Endothelial cell of umbilical vein (primary cell): ENCODE data around the gene CDKN2D. TPM values are rescaled to one million over a fixed set of nuclear protein-coding genes. Genes with fewer than 3 reads are reported as not detected.

ENCODE experiments used
- BruUV-seq: library from RNA; stranded (reverse); fragments of 400-500 nt; replicated peaks from 2 replicates; lab custom pipeline; 2021; lab: Mats Ljungman, UMichigan
- CTCF ChIA-PET: fragments of 300-600, 350-600 bp; sonication (Branson Sonifier 250); formaldehyde crosslinking; loops from one replicate; lab custom pipeline; 2021; ENCODE audit warnings: antibody characterized with exemption, inconsistent platforms; lab: Charles Lee
- POLR2A ChIA-PET: fragments of 300-600, 350-600 bp; sonication (Branson Sonifier 250); formaldehyde crosslinking; loops from one replicate; lab custom pipeline; 2021; ENCODE audit warnings: antibody characterized with exemption, inconsistent platforms; lab: Charles Lee
- DNase-seq: peaks from one replicate; pipeline ENCODE4 v3.0.0-alpha.2; 2011; ENCODE audit warnings: low read depth, low spot score
- FAIRE-seq: peaks from 2 replicates; lab custom pipeline; 2011; peaks lifted over from hg19 to GRCh38; lab: Jason Lieb, UNC
- H2AFZ ChIP-seq: 2 replicates; pipeline ENCODE4 v1.6.0; 2012; ENCODE audit warnings: low read depth, low read length, control low read depth, inconsistent platforms
- H3K27ac ChIP-seq: 2 replicates; pipeline ENCODE4 v1.5.1; 2011; ENCODE audit warnings: low read depth, mild to moderate bottlenecking, control low read depth, low read length, moderate library complexity; ENCODE audit not compliant: insufficient read depth
- H3K27me3 ChIP-seq, 2 experiments: 2 replicates each; pipeline versions ENCODE4 v1.6.0 to v1.6.1; 2011; ENCODE audit warnings: low read length in 2 of 2, mixed read lengths in 1 of 2; ENCODE audit not compliant: control insufficient read depth in 2 of 2, insufficient read depth in 2 of 2
- H3K36me3 ChIP-seq, 2 experiments: 2 replicates in 1 of 2; 3 replicates in 1 of 2; pipeline ENCODE4 v1.5.1; 2011; ENCODE audit warnings: low read length in 2 of 2, mild to moderate bottlenecking in 1 of 2, moderate library complexity in 1 of 2; ENCODE audit not compliant: control insufficient read depth in 2 of 2, insufficient read depth in 2 of 2; ENCODE audit errors: extremely low read depth in 1 of 2
- H3K4me1 ChIP-seq: 3 replicates; pipeline ENCODE4 v1.5.1; 2011; ENCODE audit warnings: mild to moderate bottlenecking, low read length; ENCODE audit not compliant: control insufficient read depth, insufficient read depth; ENCODE audit errors: extremely low read depth
- H3K4me2 ChIP-seq: 2 replicates; pipeline ENCODE4 v1.6.1; 2011; ENCODE audit warnings: low read length, control low read depth, mixed read lengths; ENCODE audit not compliant: insufficient read depth
- H3K4me3 ChIP-seq, 3 experiments: fragments of 200-600 bp in 1 of 3; sonication (generic), shearing (Covaris generic) in 1 of 3; replicated peaks in 1 of 3; 2 replicates each; pipeline ENCODE4 v1.5.1; 2011 to 2016; ENCODE audit warnings: control low read depth in 3 of 3, low read length in 3 of 3, mild to moderate bottlenecking in 2 of 3, inconsistent platforms in 1 of 3, low read depth in 1 of 3, moderate library complexity in 1 of 3; ENCODE audit not compliant: insufficient read depth in 1 of 3
- H3K79me2 ChIP-seq: 2 replicates; pipeline ENCODE4 v1.6.0; 2012; ENCODE audit warnings: low read length, inconsistent platforms; ENCODE audit not compliant: control insufficient read depth, insufficient read depth
- H3K9ac ChIP-seq: replicated peaks from 2 replicates; pipeline ENCODE3; 2011; ENCODE audit warnings: low read length, control low read depth; ENCODE audit not compliant: insufficient read depth; ENCODE audit errors: extremely low read depth
- H3K9me1 ChIP-seq: replicated peaks from 3 replicates; pipeline ENCODE4 v1.6.0; 2011; ENCODE audit warnings: mild to moderate bottlenecking, low read length; ENCODE audit not compliant: control insufficient read depth, insufficient read depth; ENCODE audit errors: extremely low read depth
- H3K9me3 ChIP-seq: replicated peaks from 2 replicates; pipeline ENCODE4 v1.5.1; 2012; ENCODE audit warnings: low read length, inconsistent platforms; ENCODE audit not compliant: control insufficient read depth, insufficient read depth
- H4K20me1 ChIP-seq: replicated peaks from 2 replicates; pipeline ENCODE3; 2011; ENCODE audit warnings: mild to moderate bottlenecking, low read length; ENCODE audit not compliant: control insufficient read depth, insufficient read depth; ENCODE audit errors: extremely low read depth
- EZH2 ChIP-seq: IDR thresholded peaks from 2 replicates; pipeline ENCODE4 v1.6.1; 2012; ENCODE audit warnings: borderline replicate concordance, low read depth, mild to moderate bottlenecking, moderate library complexity, low read length, inconsistent platforms; ENCODE audit not compliant: severe bottlenecking
- FOS ChIP-seq: IDR thresholded peaks from 2 replicates; pipeline ENCODE4 v1.6.1; 2011; ENCODE audit warnings: mild to moderate bottlenecking, low read length, moderate library complexity, borderline replicate concordance; ENCODE audit not compliant: insufficient read depth
- GATA2 ChIP-seq: IDR thresholded peaks from 2 replicates; pipeline ENCODE4 v1.7.0; 2011; ENCODE audit warnings: low read depth, mild to moderate bottlenecking, moderate library complexity, mixed read lengths, low read length; ENCODE audit not compliant: insufficient read length, insufficient read depth
- JUN ChIP-seq: IDR thresholded peaks from 2 replicates; pipeline ENCODE4 v1.6.1; 2011; ENCODE audit warnings: borderline replicate concordance, low read depth; ENCODE audit not compliant: insufficient read length, insufficient read depth
- MYC ChIP-seq: IDR thresholded peaks from one replicate; pipeline ENCODE4 v1.6.1; 2011; ENCODE audit warnings: mild to moderate bottlenecking, low read depth, low read length
- POLR2A ChIP-seq: IDR thresholded peaks from 2 replicates; pipeline ENCODE4 v1.6.1; 2012; ENCODE audit warnings: low read depth, mild to moderate bottlenecking, control low read depth, low read length
- POLR2AphosphoS5 ChIP-seq: IDR thresholded peaks from 2 replicates; pipeline ENCODE4 v1.6.1; 2012; ENCODE audit warnings: low read depth, mild to moderate bottlenecking, control low read depth, low read length, moderate library complexity; ENCODE audit not compliant: insufficient read depth
- dilution Hi-C: fragments of 300-500 bp; cut with MboI; formaldehyde crosslinking; loops from one replicate; pipeline ENCODE4 v1.15.0; 2019; ENCODE audit warnings: low sequenced_read_pairs; ENCODE audit not compliant: extremely low pct_ligation_motif_present
- intact Hi-C: fragments of 100-400 bp; cut with micrococcal nuclease; formaldehyde crosslinking; loops from one replicate; pipeline ENCODE4 v1.10.0; 2022
- polyA plus RNA-seq, 4 experiments: library from polyadenylated mRNA; depleted of rRNA in 3 of 4; stranded (reverse) in 3 of 4; unstranded in 1 of 4; fragments of >200 nt; gene quantifications; 2 replicates each; pipeline versions ENCODE4 v1.2.1 to v1.2.3, GENCODE V29; 2011 to 2012; ENCODE audit warnings: missing spikeins in 1 of 4
- total RNA-seq: library from RNA; stranded (reverse); gene quantifications from 2 replicates; pipeline ENCODE4 v1.2.3, GENCODE V29; 2021
- TF ChIP-seq, protein P1 (sequence below): IDR thresholded peaks from 2 replicates; pipeline ENCODE4 v1.6.1; 2011; ENCODE audit not compliant: insufficient read depth, insufficient read length
- TF ChIP-seq, protein P2 (sequence below), 2 donors: IDR thresholded peaks; 1 replicate in 1 of 2; 2 replicates in 1 of 2; pipeline ENCODE4 v1.5.1; 2011; ENCODE audit warnings: low read length in 2 of 2, mild to moderate bottlenecking in 2 of 2, moderate library complexity in 2 of 2, control low read depth in 1 of 2, inconsistent platforms in 1 of 2, low read depth in 1 of 2; ENCODE audit not compliant: insufficient read depth in 1 of 2; ENCODE audit errors: extremely low read depth in 1 of 2

Gene CDKN2D
- total and polyA plus RNA-seq, 2 donors (not counting 3 experiments of a cell fraction or from before 2014, with no cell fraction given) = 5.9 to 9.8 TPM

DNA sequence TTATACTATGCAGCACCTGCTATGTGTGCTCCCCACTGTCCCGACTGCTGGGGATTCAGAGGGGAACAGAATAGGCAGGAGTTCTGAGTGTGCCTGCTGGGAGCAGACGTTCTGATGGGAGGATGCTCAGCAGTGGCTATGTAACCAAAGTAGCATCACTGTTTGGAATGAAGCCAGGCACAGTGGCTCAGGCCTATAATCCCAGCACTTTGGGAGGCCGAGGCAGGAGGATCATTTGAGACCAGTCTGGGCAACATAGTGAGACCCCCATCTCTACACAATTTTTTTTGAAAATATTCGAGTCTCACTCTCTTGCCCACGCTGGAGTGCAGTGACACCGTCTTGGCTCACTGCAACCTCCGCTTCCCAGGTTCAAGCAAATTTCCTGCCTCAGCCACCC is 19.0 kb downstream of the CDKN2D start:
- no peaks in the 10 kb centered on the region for H3K4me1 ChIP-seq
- H4K20me1 ChIP-seq = no peaks in the 10 kb centered on the region
- no peaks in the 10 kb centered on the region for H3K9me1 ChIP-seq
- peaks cover 4 to 31% of the 10 kb centered on the region in 2 experiments for H3K36me3 ChIP-seq
- no peak for TF ChIP-seq POLR2A
- BruUV-seq = no TSS peak
- H3K27me3 ChIP-seq = no peaks in the 10 kb centered on the region
- no peaks in the 10 kb centered on the region for H3K9me3 ChIP-seq
- dilution Hi-C loops = no loop called here
- H3K4me3 ChIP-seq = no peak overlapping the region
- peaks cover 2% of the 10 kb centered on the region for H3K79me2 ChIP-seq
- no peak overlapping the region for H3K9ac ChIP-seq
- no peak overlapping the region for H3K27ac ChIP-seq
- DNase-seq (no peak), FAIRE-seq (no peak)
- ChIA-PET POLR2A (no interaction called here), CTCF (no interaction called here)
- no peak overlapping the region for H3K4me2 ChIP-seq
- H2AFZ ChIP-seq = no peak overlapping the region
- intact Hi-C loops = no loop called here

DNA sequence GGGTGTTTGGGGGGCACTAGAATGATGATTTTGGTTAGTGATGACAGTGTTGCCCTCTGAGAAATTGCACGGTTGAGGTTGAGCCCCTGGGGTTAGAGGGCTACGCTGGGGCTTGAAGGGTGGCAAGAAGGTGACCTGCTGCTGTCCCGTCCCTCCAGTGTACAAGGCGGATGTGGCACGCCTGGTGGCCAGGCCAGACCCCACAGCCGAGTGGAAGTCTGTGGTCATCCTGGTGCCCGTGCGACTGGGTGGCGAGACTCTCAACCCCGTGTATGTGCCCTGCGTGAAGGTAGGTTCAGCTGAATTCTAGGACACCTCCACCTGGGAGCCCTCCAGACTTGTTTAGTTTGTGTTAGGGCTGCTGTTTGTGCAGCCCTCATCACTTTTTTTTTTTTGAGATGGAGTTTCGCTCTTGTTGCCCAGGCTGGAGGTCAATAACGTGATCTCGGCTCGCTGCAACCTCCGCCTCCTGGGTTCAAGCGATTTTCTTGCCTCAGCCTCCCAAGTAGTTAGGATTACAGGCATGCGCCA is 20.0 kb downstream of the CDKN2D start:
- dilution Hi-C loops = no loop called here
- Histone ChIP-seq H4K20me1 (no peaks in the 10 kb centered on the region), H3K9me3 (no peaks in the 10 kb centered on the region), H3K9me1 (no peaks in the 10 kb centered on the region), H3K36me3 (peaks cover 0 to 22% of the 10 kb centered on the region in 2 experiments), H2AFZ (no peak overlapping the region), H3K4me3 (no peak overlapping the region), H3K27ac (no peak overlapping the region), H3K4me2 (no peak overlapping the region), H3K9ac (no peak overlapping the region), H3K79me2 (peaks cover 7% of the 10 kb centered on the region), H3K4me1 (no peaks in the 10 kb centered on the region), H3K27me3 (no peaks in the 10 kb centered on the region)
- no peak for FAIRE-seq
- CTCF ChIA-PET = interaction anchor here (1.0 kb wide), 1 partner anchor 41 kb away, joined by 3 read pairs; no protein-coding TSS in a partner anchor
- intact Hi-C loops = no loop called here
- no peak for DNase-seq
- POLR2A ChIA-PET = no interaction called here
- no TSS peak for BruUV-seq
- no peak for TF ChIP-seq EZH2
- no peak for TF ChIP-seq POLR2AphosphoS5
- TF ChIP-seq, protein P1, sequence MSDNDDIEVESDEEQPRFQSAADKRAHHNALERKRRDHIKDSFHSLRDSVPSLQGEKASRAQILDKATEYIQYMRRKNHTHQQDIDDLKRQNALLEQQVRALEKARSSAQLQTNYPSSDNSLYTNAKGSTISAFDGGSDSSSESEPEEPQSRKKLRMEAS = no peak
- TF ChIP-seq MYC = no peak
- TF ChIP-seq GATA2 = no peak
- TF ChIP-seq JUN = no peak
- TF ChIP-seq, protein P2, sequence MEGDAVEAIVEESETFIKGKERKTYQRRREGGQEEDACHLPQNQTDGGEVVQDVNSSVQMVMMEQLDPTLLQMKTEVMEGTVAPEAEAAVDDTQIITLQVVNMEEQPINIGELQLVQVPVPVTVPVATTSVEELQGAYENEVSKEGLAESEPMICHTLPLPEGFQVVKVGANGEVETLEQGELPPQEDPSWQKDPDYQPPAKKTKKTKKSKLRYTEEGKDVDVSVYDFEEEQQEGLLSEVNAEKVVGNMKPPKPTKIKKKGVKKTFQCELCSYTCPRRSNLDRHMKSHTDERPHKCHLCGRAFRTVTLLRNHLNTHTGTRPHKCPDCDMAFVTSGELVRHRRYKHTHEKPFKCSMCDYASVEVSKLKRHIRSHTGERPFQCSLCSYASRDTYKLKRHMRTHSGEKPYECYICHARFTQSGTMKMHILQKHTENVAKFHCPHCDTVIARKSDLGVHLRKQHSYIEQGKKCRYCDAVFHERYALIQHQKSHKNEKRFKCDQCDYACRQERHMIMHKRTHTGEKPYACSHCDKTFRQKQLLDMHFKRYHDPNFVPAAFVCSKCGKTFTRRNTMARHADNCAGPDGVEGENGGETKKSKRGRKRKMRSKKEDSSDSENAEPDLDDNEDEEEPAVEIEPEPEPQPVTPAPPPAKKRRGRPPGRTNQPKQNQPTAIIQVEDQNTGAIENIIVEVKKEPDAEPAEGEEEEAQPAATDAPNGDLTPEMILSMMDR (IDR thresholded peaks at IDR 0.05; ENCODE audit: extremely low read depth in 1 of 2, insufficient read depth in 1 of 2, low read depth in 1 of 2, low read length in 2 of 2) = no peak
- no peak for TF ChIP-seq POLR2A
- TF ChIP-seq FOS = no peak
